MCF 10A (cell line): ENCODE data around the gene MARCHF7. TPM values are rescaled to one million over a fixed set of nuclear protein-coding genes. Genes with fewer than 3 reads are reported as not detected.
"Not testable (repeated sequence)": the region's sequence is repeated elsewhere in the genome, so short reads cannot be mapped to it uniquely, and the experiment has no call there.

Experiments
- BruUV-seq: library from RNA; stranded (reverse); fragments of 400-500 nt; replicated peaks from 2 replicates; lab custom pipeline; 2021; lab: Mats Ljungman, UMichigan
- CTCF ChIA-PET: fragments of 300-600 bp; sonication (Branson Sonifier 250); formaldehyde crosslinking; extraction: SDS; loops from one replicate; lab custom pipeline; 2021; ENCODE audit warnings: antibody characterized with exemption, inconsistent platforms; lab: Yijun Ruan, JAX
- POLR2A ChIA-PET: fragments of 300-600, 350-650 bp; sonication (Branson Sonifier 250); formaldehyde crosslinking; extraction: SDS; loops from one replicate; lab custom pipeline; 2020; ENCODE audit warnings: antibody characterized with exemption, inconsistent platforms; lab: Yijun Ruan, JAX
- DNase-seq: peaks from one replicate; pipeline ENCODE4 v3.0.0-alpha.2; 2018; ENCODE audit not compliant: unreplicated experiment
- H3K27ac Mint-ChIP-seq: one replicate; pipeline ENCODE4 v1.8.0; 2022; ENCODE audit warnings: mild to moderate bottlenecking, low read depth, mixed read lengths; ENCODE audit not compliant: unreplicated experiment
- H3K27me3 Mint-ChIP-seq: one replicate; pipeline ENCODE4 v1.8.0; 2022; ENCODE audit warnings: mixed read lengths; ENCODE audit not compliant: insufficient read depth, unreplicated experiment
- H3K36me3 Mint-ChIP-seq: one replicate; pipeline ENCODE4 v1.8.0; 2022; ENCODE audit warnings: mild to moderate bottlenecking, moderate library complexity, mixed read lengths; ENCODE audit not compliant: insufficient read depth, unreplicated experiment
- H3K4me1 Mint-ChIP-seq: one replicate; pipeline ENCODE4 v1.8.0; 2022; ENCODE audit warnings: mixed read lengths; ENCODE audit not compliant: insufficient read depth, unreplicated experiment
- H3K4me3 Mint-ChIP-seq: one replicate; pipeline ENCODE4 v1.8.0; 2022; ENCODE audit warnings: mild to moderate bottlenecking, moderate library complexity, mixed read lengths; ENCODE audit not compliant: unreplicated experiment
- H3K9me3 Mint-ChIP-seq: one replicate; pipeline ENCODE4 v1.8.0; 2022; ENCODE audit warnings: mixed read lengths; ENCODE audit not compliant: unreplicated experiment
- CTCF ChIP-seq: fragments of 200-600 bp; IDR thresholded peaks from one replicate; pipeline ENCODE4 v1.8.0; 2022; ENCODE audit warnings: antibody characterized with exemption, mild to moderate bottlenecking; ENCODE audit not compliant: unreplicated experiment
- intact Hi-C: fragments of 100-400 bp; cut with micrococcal nuclease; formaldehyde crosslinking; loops from 2 replicates; pipeline ENCODE4 v1.14.1; 2022
- total RNA-seq: library from RNA; stranded (reverse); gene quantifications from 2 replicates; pipeline ENCODE4 v1.2.3, GENCODE V29; 2022

MARCHF7 gene
- total RNA-seq, 1 experiment from 2014 or later, result 76.0 TPM

- ChIA-PET CTCF (interaction anchor here (0.6 kb wide), 1 partner anchor 20 kb away, joined by 3 read pairs; no protein-coding TSS in a partner anchor), POLR2A (no interaction called here)
- Mint-ChIP-seq H3K27ac (peak overlapping the region; percentile 7), H3K27me3 (no peaks in the 10 kb centered on the region), H3K9me3 (no peaks in the 10 kb centered on the region), H3K4me1 (no peaks in the 10 kb centered on the region), H3K36me3 (peaks cover 78% of the 10 kb centered on the region), H3K4me3 (no peak overlapping the region)
- BruUV-seq, result no TSS peak
- no peak for DNase-seq
- TF ChIP-seq CTCF, result no peak
- intact Hi-C loops, result no loop called here
These were observed 32.1 kb downstream of the MARCHF7 start for GRCh38 chr2:159744363-159744762.

GRCh38 chr2:159745237-159745636, 32.9 kb downstream of the MARCHF7 start:
- H3K27ac Mint-ChIP-seq, CTCF ChIA-PET, H3K27me3 Mint-ChIP-seq, H3K4me1 Mint-ChIP-seq, H3K4me3 Mint-ChIP-seq, BruUV-seq, H3K9me3 Mint-ChIP-seq, DNase-seq, intact Hi-C loops, POLR2A ChIA-PET: not testable (repeated sequence)
- H3K36me3 Mint-ChIP-seq, result peaks cover 82% of the 10 kb centered on the region

- no peak overlapping the region for H3K4me3 Mint-ChIP-seq
- H3K27ac Mint-ChIP-seq, result no peak overlapping the region
- CTCF ChIA-PET, result no interaction called here
- POLR2A ChIA-PET, result interaction anchor here (0.7 to 1.3 kb wide), 3 partner anchors 12 to 153 kb away, joined by 3 to 4 read pairs (median 3); no protein-coding TSS in a partner anchor
- no peak for TF ChIP-seq CTCF
- intact Hi-C loops, result no loop called here
- H3K36me3 Mint-ChIP-seq, result peaks cover 79% of the 10 kb centered on the region
- H3K27me3 Mint-ChIP-seq, result no peaks in the 10 kb centered on the region
- DNase-seq, result no peak
- no peaks in the 10 kb centered on the region for H3K9me3 Mint-ChIP-seq
- BruUV-seq, result TSS peak; percentile 38
- peaks cover 5% of the 10 kb centered on the region for H3K4me1 Mint-ChIP-seq
These were observed 35.8 kb downstream of the MARCHF7 start for GRCh38 chr2:159748089-159748488.

GRCh38 chr2:159750873-159751272, 38.6 kb downstream of the MARCHF7 start:
- CTCF ChIA-PET, result no interaction called here
- Mint-ChIP-seq H3K4me3 (no peak overlapping the region), H3K27me3 (no peaks in the 10 kb centered on the region), H3K4me1 (peaks cover 6% of the 10 kb centered on the region), H3K9me3 (no peaks in the 10 kb centered on the region), H3K27ac (no peak overlapping the region), H3K36me3 (peaks cover 57% of the 10 kb centered on the region)
- BruUV-seq, result no TSS peak
- TF ChIP-seq CTCF, result no peak
- intact Hi-C loops, result no loop called here
- POLR2A ChIA-PET, result no interaction called here
- no peak for DNase-seq
